Loucy (cell line): Measurements from ENCODE around the gene CNOT4.

ENCODE experiments used
- H2AFZ ChIP-seq: fragments of 200-600 bp; sonication (generic); 2 replicates; pipeline ENCODE4 v1.6.0; 2016; ENCODE audit warnings: antibody characterized with exemption, mild to moderate bottlenecking, low read length, moderate library complexity
- H3F3A ChIP-seq: fragments of 200-600 bp; 2 replicates; pipeline ENCODE4 v1.6.0; 2016; ENCODE audit warnings: antibody characterized with exemption, low read depth, mild to moderate bottlenecking
- H3K27me3 ChIP-seq: fragments of 200-600 bp; sonication (generic); 2 replicates; pipeline ENCODE4 v1.6.1; 2014; ENCODE audit warnings: low read length, mild to moderate bottlenecking; ENCODE audit not compliant: insufficient read depth, poor library complexity, severe bottlenecking
- H3K36me3 ChIP-seq: fragments of 200-600 bp; sonication (generic); 2 replicates; pipeline ENCODE4 v1.6.1; 2016; ENCODE audit warnings: low read length; ENCODE audit not compliant: insufficient read depth
- H3K4me1 ChIP-seq: fragments of 200-600 bp; sonication (generic); 2 replicates; pipeline ENCODE4 v1.5.1; 2014; ENCODE audit warnings: low read length, mild to moderate bottlenecking; ENCODE audit not compliant: insufficient read depth, poor library complexity, severe bottlenecking
- H3K4me2 ChIP-seq: fragments of 200-600 bp; sonication (generic); 2 replicates; pipeline ENCODE4 v1.6.0; 2014; ENCODE audit warnings: antibody characterized with exemption, low read length, low read depth, mild to moderate bottlenecking; ENCODE audit not compliant: poor library complexity, severe bottlenecking
- H3K4me3 ChIP-seq: fragments of 200-600 bp; sonication (generic); 2 replicates; pipeline ENCODE4 v1.5.1; 2014; ENCODE audit warnings: low read length, mild to moderate bottlenecking, mixed read lengths; ENCODE audit not compliant: poor library complexity, severe bottlenecking
- H3K79me2 ChIP-seq: fragments of 200-600 bp; sonication (generic); 2 replicates; pipeline ENCODE4 v1.6.1; 2014; ENCODE audit warnings: low read length; ENCODE audit not compliant: insufficient read depth
- H3K9ac ChIP-seq: fragments of 200-600 bp; sonication (generic); 2 replicates; pipeline ENCODE4 v1.6.0; 2014; ENCODE audit warnings: mild to moderate bottlenecking, low read depth, low read length, moderate library complexity; ENCODE audit not compliant: poor library complexity, severe bottlenecking
- H3K9me2 ChIP-seq: fragments of 200-600 bp; sonication (generic); replicated peaks from 2 replicates; pipeline ENCODE4 v1.6.1; 2016; ENCODE audit warnings: low read depth, low read length, mixed read lengths
- H3K9me3 ChIP-seq: fragments of 200-600 bp; sonication (generic); 2 replicates; pipeline ENCODE4 v1.6.1; 2014; ENCODE audit warnings: mild to moderate bottlenecking, antibody characterized with exemption, low read length, low read depth; ENCODE audit not compliant: insufficient read depth
- H4K20me1 ChIP-seq: fragments of 200-600 bp; sonication (generic); 2 replicates; pipeline ENCODE4 v1.6.0; 2014; ENCODE audit warnings: antibody characterized with exemption, low read length, mild to moderate bottlenecking; ENCODE audit not compliant: insufficient read depth, poor library complexity, severe bottlenecking
- CTCF ChIP-seq: fragments of 200-600 bp; sonication (generic); conservative IDR thresholded peaks from 2 replicates; pipeline ENCODE4 v1.5.1; 2014; ENCODE audit warnings: mild to moderate bottlenecking, antibody characterized with exemption, low read length
- EZH2phosphoT487 ChIP-seq: fragments of 200-600 bp; IDR thresholded peaks from 2 replicates; pipeline ENCODE4 v1.6.1; 2018; ENCODE audit warnings: antibody characterized with exemption, mild to moderate bottlenecking, moderate library complexity, borderline replicate concordance

Gene CNOT4

DNA sequence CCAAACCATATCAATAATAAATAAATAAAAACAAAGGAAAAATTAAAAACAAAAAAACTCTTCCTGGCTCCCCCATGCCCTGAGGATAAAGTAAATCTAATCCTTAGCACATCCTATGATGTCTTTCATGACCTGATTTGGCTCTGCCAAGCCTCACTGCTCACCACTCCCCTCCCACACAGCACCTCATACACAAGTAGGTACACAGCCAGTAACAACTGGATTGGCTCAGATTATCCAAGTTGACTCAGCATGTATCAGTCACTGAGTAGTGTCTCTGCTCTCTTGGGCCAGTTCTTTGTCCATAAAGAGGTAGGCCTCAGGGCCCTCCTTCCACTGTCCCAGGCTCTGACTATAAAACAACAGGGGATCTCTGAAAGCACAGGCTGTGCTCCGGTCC, 176.7 kb downstream of the CNOT4 start:
- Histone ChIP-seq H3K36me3 (no peaks in the 10 kb centered on the region), H3F3A (no peaks in the 10 kb centered on the region), H3K27me3 (no peaks in the 10 kb centered on the region)

DNA sequence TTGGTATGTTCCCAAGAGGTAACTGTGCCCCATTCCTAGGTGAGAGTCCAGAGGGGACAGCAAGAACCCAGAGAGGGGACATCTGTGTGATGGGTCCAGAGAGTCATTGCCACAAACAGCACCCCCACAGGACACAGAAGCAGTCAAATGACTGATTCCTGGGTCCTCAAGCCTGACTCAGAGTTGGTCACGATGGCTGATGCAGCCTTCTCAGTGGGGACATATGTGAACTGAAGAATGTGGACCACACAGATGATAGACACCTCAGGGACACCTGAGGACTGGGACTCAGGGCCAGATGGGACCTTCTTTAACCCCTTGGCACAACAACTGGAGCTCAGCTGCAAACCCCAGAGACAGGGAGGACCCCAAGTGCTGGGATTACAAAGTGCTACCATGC, 179.8 kb downstream of the CNOT4 start:
- Histone ChIP-seq H3F3A (no peaks in the 10 kb centered on the region), H3K36me3 (no peaks in the 10 kb centered on the region), H3K79me2 (no peaks in the 10 kb centered on the region), H3K9ac (no peak overlapping the region), H2AFZ (no peak overlapping the region), H3K27me3 (no peaks in the 10 kb centered on the region), H3K4me3 (no peak overlapping the region), H3K9me3 (no peaks in the 10 kb centered on the region), H3K4me1 (no peaks in the 10 kb centered on the region), H3K4me2 (no peak overlapping the region), H3K9me2 (no peaks in the 10 kb centered on the region), H4K20me1 (no peaks in the 10 kb centered on the region)
- no peak for TF ChIP-seq CTCF
- no peak for TF ChIP-seq EZH2phosphoT487

More for the DNA sequence above, 176.7 kb downstream of the CNOT4 start:
- Histone ChIP-seq H3K4me1 (no peaks in the 10 kb centered on the region), H3K9me2 (no peaks in the 10 kb centered on the region), H3K4me3 (no peak overlapping the region), H3K4me2 (no peak overlapping the region), H3K79me2 (no peaks in the 10 kb centered on the region), H3K9ac (no peak overlapping the region), H4K20me1 (no peaks in the 10 kb centered on the region), H3K9me3 (no peaks in the 10 kb centered on the region), H2AFZ (no peak overlapping the region)
- TF ChIP-seq CTCF (no peak), EZH2phosphoT487 (no peak)

GRCh38 chr7:135328526-135328925, 181.4 kb downstream of the CNOT4 start:
- H3K27me3 ChIP-seq, result no peaks in the 10 kb centered on the region
- H3K4me1 ChIP-seq, result no peaks in the 10 kb centered on the region
- no peak overlapping the region for H2AFZ ChIP-seq
- no peak overlapping the region for H3K9ac ChIP-seq
- no peaks in the 10 kb centered on the region for H3K36me3 ChIP-seq
- H3K9me3 ChIP-seq, result no peaks in the 10 kb centered on the region; the same call in 1 of the 2 replicates
- H3K4me3 ChIP-seq, result no peak overlapping the region
- no peak overlapping the region for H3K4me2 ChIP-seq
- no peaks in the 10 kb centered on the region for H4K20me1 ChIP-seq
- no peaks in the 10 kb centered on the region for H3K79me2 ChIP-seq
- no peaks in the 10 kb centered on the region for H3K9me2 ChIP-seq
- no peaks in the 10 kb centered on the region for H3F3A ChIP-seq
- TF ChIP-seq CTCF, result no peak
- no peak for TF ChIP-seq EZH2phosphoT487
